ENCODE data around the gene C1orf216.

C1orf216 gene, protein sequence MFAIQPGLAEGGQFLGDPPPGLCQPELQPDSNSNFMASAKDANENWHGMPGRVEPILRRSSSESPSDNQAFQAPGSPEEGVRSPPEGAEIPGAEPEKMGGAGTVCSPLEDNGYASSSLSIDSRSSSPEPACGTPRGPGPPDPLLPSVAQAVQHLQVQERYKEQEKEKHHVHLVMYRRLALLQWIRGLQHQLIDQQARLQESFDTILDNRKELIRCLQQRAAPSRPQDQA

GRCh38 chr1:35718492-35719336 is at the start of gene C1orf216:
C1orf216 (minus strand) TSS chr1:35718884; CDS start chr1:35716321, 2,563 bp downstream.
- TF ChIP-seq GATA3 (IDR thresholded peaks at IDR 0.05; ENCODE audit: low read depth, low read length) (no peak), GATA2 (IDR thresholded peaks at IDR 0.05; ENCODE audit: low read depth, low read length) (no peak)

- no peak for TF ChIP-seq GATA3 (IDR thresholded peaks at IDR 0.05; ENCODE audit: low read depth, low read length)
- no peak for TF ChIP-seq GATA2 (IDR thresholded peaks at IDR 0.05; ENCODE audit: low read depth, low read length)
Observed at GRCh38 chr1:35764283-35764682, 45.6 kb upstream of the C1orf216 start.

- TF ChIP-seq GATA3 (IDR thresholded peaks at IDR 0.05; ENCODE audit: low read depth, low read length) (no peak), GATA2 (IDR thresholded peaks at IDR 0.05; ENCODE audit: low read depth, low read length) (no peak)
Observed at GRCh38 chr1:35763201-35763600, 44.5 kb upstream of the C1orf216 start.

GRCh38 chr1:35762141-35762540 is 43.5 kb upstream of the C1orf216 start:
- TF ChIP-seq GATA2 (IDR thresholded peaks at IDR 0.05; ENCODE audit: low read depth, low read length) (no peak), GATA3 (IDR thresholded peaks at IDR 0.05; ENCODE audit: low read depth, low read length) (no peak)

GRCh38 chr1:35756064-35756463 is 37.4 kb upstream of the C1orf216 start:
- TF ChIP-seq GATA3 (IDR thresholded peaks at IDR 0.05; ENCODE audit: low read depth, low read length) (no peak), GATA2 (IDR thresholded peaks at IDR 0.05; ENCODE audit: low read depth, low read length) (no peak)

GRCh38 chr1:35753626-35754260 is 35.1 kb upstream of the C1orf216 start:
- TF ChIP-seq GATA3 (IDR thresholded peaks at IDR 0.05; ENCODE audit: low read depth, low read length) (no peak), GATA2 (IDR thresholded peaks at IDR 0.05; ENCODE audit: low read depth, low read length) (no peak)

- TF ChIP-seq GATA3 (IDR thresholded peaks at IDR 0.05; ENCODE audit: low read depth, low read length) (no peak), GATA2 (IDR thresholded peaks at IDR 0.05; ENCODE audit: low read depth, low read length) (no peak)
Observed at GRCh38 chr1:35748326-35748725, 29.6 kb upstream of the C1orf216 start.

DNA sequence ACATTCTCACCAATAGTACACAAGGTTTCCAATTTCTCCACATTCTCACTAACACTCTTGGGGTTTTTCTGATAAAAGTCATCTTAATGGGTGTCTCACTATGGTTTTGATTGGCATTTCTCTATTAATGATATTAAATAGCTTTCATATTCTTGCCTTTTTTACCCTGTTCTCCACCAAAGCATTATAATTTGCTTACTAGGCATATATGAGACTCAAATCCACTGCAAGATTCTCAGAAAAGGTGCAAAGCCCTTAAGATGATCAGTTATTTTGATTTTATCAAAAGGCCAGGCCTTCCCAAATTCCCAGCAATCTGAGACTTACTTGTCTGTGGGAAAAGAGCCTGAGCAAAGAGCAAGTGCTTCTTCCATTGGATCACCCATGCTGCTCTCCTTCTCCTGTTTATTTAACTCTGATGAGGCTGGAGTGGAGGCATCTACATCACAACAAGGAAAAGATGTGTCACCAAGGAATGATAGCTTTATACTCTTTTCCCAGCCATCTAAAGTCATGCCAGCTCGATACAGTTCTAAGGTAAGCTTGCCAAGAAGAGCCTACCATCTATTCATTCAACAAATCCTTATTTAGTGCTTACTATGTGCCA is 26.5 kb upstream of the C1orf216 start:
- TF ChIP-seq GATA3 (IDR thresholded peaks at IDR 0.05; ENCODE audit: low read depth, low read length) (no peak), GATA2 (IDR thresholded peaks at IDR 0.05; ENCODE audit: low read depth, low read length) (no peak)

- TF ChIP-seq GATA2 (IDR thresholded peaks at IDR 0.05; ENCODE audit: low read depth, low read length): no peak
- no peak for TF ChIP-seq GATA3 (IDR thresholded peaks at IDR 0.05; ENCODE audit: low read depth, low read length)
Observed at GRCh38 chr1:35737120-35737519, 18.4 kb upstream of the C1orf216 start.

DNA sequence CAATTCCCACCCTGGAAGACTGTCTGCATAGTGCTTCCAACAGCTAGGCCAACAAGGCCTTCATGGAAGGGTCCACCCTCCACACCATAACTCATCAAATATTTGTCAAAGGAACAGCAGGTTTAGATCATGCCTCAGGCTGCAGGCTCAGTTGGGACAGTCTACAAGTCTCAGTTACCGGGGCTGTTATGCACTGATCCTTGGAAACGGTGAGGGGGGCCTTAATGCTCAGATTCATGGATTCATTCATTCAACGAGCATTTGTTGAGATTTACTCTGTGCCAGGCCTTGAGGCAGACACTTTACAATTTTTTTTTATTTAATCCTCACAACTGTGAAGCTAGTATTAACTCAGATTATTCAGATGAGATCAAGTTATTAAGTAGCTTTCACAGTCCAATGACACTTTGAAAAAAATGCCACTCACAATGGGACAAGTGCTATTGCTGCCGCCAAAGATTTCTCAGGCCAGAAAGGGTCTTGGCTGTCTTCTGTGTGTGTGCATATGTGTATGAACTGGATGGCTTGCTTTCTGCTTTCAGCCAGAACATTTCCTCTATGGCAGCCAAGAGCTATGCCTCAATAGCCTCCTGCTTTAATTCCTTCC is 8.9 kb upstream of the C1orf216 start:
- TF ChIP-seq GATA3 (IDR thresholded peaks at IDR 0.05; ENCODE audit: low read depth, low read length) (no peak), GATA2 (IDR thresholded peaks at IDR 0.05; ENCODE audit: low read depth, low read length) (no peak)

- TF ChIP-seq GATA3 (IDR thresholded peaks at IDR 0.05; ENCODE audit: low read depth, low read length) (no peak), GATA2 (IDR thresholded peaks at IDR 0.05; ENCODE audit: low read depth, low read length) (no peak)
Observed at GRCh38 chr1:35726450-35727433, 8.1 kb upstream of the C1orf216 start.

DNA sequence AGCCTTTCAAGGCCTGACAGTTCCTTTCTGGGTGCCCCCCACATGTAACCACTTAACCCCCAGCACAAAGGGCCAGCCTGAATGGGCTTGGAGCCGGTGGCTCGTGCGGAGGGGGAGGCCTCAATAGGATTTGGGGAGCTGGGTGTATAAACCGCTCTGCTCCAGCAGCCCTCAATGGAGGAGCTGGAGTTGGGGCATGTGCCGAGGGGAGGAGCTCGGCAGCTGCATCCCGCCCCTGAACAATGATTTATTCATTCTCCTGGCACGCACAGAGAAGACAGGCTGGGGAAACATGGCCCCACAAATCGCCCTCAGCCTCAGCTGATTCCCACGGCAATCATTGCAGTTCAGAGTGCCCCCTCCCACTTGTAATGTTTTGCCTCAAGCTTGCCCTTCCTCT is 6.9 kb upstream of the C1orf216 start:
- TF ChIP-seq GATA3 (IDR thresholded peaks at IDR 0.05; ENCODE audit: low read depth, low read length): no peak
- no peak for TF ChIP-seq GATA2 (IDR thresholded peaks at IDR 0.05; ENCODE audit: low read depth, low read length)

All from SH-SY5Y (cell line).